Right cardiac atrium (tissue), 5 donors: Measurements from ENCODE around the gene WWC2. TPM values are rescaled to one million over a fixed set of nuclear protein-coding genes. Genes with fewer than 3 reads are reported as not detected.

ENCODE experiments used
- ATAC-seq, 2 donors: fragments of 200-7000 bp; cut with Tn5 transposase; one replicate each; pipeline versions ENCODE4 v1.8.0 to v1.9.1; 2020; ENCODE audit warnings: moderate library complexity in 2 of 2, mild to moderate bottlenecking in 1 of 2
- DNase-seq, 3 donors: peaks; one replicate each; pipeline ENCODE4 v3.0.0-alpha.2; 2020
- H3K27ac ChIP-seq: one replicate; pipeline ENCODE4 v1.5.1; 2013; ENCODE audit warnings: mild to moderate bottlenecking, low read length, control low read depth, moderate library complexity
- H3K27me3 ChIP-seq: one replicate; pipeline ENCODE4 v1.6.1; 2013; ENCODE audit not compliant: control insufficient read depth, insufficient read depth
- H3K4me1 ChIP-seq: one replicate; pipeline ENCODE4 v1.6.1; 2013; ENCODE audit warnings: low read length; ENCODE audit not compliant: control insufficient read depth, insufficient read depth
- H3K4me3 ChIP-seq: one replicate; pipeline ENCODE4 v1.5.1; 2013; ENCODE audit warnings: low read length, control low read depth
- H3K9me3 ChIP-seq: one replicate; pipeline ENCODE4 v1.6.1; 2013; ENCODE audit warnings: low read length; ENCODE audit not compliant: control insufficient read depth
- WGBS: extraction: QIAGEN DNeasy Blood & Tissue Kit; methylation state at CpG from one replicate; pipeline ENCODE4 v1.1.7; 2013; 5-methylcytosine and 5-hydroxymethylcytosine counted together
- intact Hi-C, 4 donors: fragments of 100-400 bp; cut with DNase I; formaldehyde crosslinking; loops; one replicate each; pipeline versions ENCODE4 v1.11.0 to v1.14.0; 2022 to 2023
- polyA plus RNA-seq: library from polyadenylated mRNA; stranded (reverse); fragments of 200-250 nt; gene quantifications from one replicate; pipeline ENCODE4 v1.2.3, GENCODE V29; 2013
- total RNA-seq, 4 donors: library from RNA; stranded (reverse); fragmentation: NEBNext Ultra II Directional; extraction: Animal tissue kit (Norgen Biotek cat#: 25700); gene quantifications; one replicate each; pipeline ENCODE4 v1.2.1, GENCODE V29; 2021
- donor health status: healthy with polysubstance abuse.
- donor health status: DM: no; HTN: yes; CAD: no.
- donor health status: DM: no; HTN: no; CAD: no.
- donor health status: DM: no; HTN: yes; CAD: no; lungs with severe emphysema.
- donor health status: DM: yes; HTN: yes; CAD: no.

The WWC2 gene
- total and polyA plus RNA-seq, 5 donors, result 7.3 to 39.2 (median 33.7) TPM

GRCh38 chr4:183344523-183345255, 245.6 kb downstream of the WWC2 start:
- intact Hi-C loops, result no loop called here
- Histone ChIP-seq H3K4me1 (no peaks in the 10 kb centered on the region), H3K27ac (no peak overlapping the region), H3K4me3 (no peak overlapping the region), H3K27me3 (no peaks in the 10 kb centered on the region), H3K9me3 (no peaks in the 10 kb centered on the region)
- DNase-seq (no peak), ATAC-seq (no peak)
- 88% methylated on average over 15 of the region's 15 CpGs for WGBS

DNA sequence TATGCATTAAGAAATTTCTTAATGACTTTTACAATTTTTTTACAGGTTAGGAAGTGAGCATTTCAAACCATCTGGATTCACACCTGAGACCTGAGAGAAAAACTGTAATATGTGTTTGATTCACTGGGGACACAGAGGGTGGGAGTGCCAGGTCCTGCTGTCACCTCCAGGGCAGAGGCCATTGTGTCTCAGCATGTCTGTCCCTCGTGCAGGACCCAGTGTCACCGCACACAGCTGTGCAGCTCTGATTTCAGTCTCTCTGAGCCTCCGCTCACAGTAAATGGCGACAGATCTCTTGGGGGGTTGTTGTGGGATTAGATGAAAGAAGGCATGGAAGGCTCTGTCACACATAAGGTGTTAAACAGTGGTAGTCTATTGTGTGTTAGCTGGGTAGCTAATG, 246.2 kb downstream of the WWC2 start:
- Histone ChIP-seq H3K27me3 (no peaks in the 10 kb centered on the region), H3K9me3 (no peaks in the 10 kb centered on the region), H3K4me3 (no peak overlapping the region), H3K4me1 (no peaks in the 10 kb centered on the region), H3K27ac (no peak overlapping the region)
- DNase-seq, result no peak
- intact Hi-C loops, result no loop called here
- WGBS, result 87% methylated on average over 4 of the region's 4 CpGs
- no peak for ATAC-seq

DNA sequence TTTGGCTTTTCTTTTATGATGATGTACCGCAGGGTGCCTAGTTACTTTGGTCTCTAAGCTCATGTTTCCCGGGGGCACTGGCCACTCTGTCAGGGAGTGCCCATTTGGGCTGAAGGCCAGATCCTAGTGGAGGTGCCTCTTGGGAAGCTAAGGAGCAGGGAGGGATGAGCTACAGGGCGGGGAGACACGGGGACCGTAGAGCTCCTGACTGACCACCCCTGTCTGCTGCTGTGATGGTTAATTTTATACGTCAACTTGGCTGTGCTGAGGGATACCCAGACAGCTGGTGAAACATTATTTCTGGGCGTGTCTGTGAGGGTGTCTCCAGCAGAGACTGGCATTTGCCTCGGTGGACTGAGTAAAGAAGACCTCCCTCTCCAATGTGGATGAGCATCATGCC, 248.1 kb downstream of the WWC2 start:
- Histone ChIP-seq H3K4me1 (no peaks in the 10 kb centered on the region), H3K4me3 (no peak overlapping the region), H3K27ac (no peak overlapping the region), H3K27me3 (no peaks in the 10 kb centered on the region), H3K9me3 (no peaks in the 10 kb centered on the region)
- ATAC-seq (no peak), DNase-seq (no peak)
- intact Hi-C loops, result no loop called here
- WGBS, result 87% methylated on average over 8 of the region's 8 CpGs

- Histone ChIP-seq H3K27ac (no peak overlapping the region), H3K4me3 (no peak overlapping the region), H3K9me3 (no peaks in the 10 kb centered on the region), H3K4me1 (no peaks in the 10 kb centered on the region), H3K27me3 (no peaks in the 10 kb centered on the region)
- WGBS, result 86% methylated on average over 4 of the region's 4 CpGs
- DNase-seq (no peak), ATAC-seq (no peak)
- intact Hi-C loops, result no loop called here
Observed at GRCh38 chr4:183347566-183347965, 248.5 kb downstream of the WWC2 start.

- DNase-seq (no peak), ATAC-seq (no peak)
- Histone ChIP-seq H3K4me1 (no peaks in the 10 kb centered on the region), H3K4me3 (no peak overlapping the region), H3K27ac (no peak overlapping the region), H3K27me3 (no peaks in the 10 kb centered on the region), H3K9me3 (no peaks in the 10 kb centered on the region)
- 84% methylated on average over 12 of the region's 12 CpGs for WGBS
- intact Hi-C loops, result no loop called here
Observed at GRCh38 chr4:183348136-183348535, 249.1 kb downstream of the WWC2 start.

DNA sequence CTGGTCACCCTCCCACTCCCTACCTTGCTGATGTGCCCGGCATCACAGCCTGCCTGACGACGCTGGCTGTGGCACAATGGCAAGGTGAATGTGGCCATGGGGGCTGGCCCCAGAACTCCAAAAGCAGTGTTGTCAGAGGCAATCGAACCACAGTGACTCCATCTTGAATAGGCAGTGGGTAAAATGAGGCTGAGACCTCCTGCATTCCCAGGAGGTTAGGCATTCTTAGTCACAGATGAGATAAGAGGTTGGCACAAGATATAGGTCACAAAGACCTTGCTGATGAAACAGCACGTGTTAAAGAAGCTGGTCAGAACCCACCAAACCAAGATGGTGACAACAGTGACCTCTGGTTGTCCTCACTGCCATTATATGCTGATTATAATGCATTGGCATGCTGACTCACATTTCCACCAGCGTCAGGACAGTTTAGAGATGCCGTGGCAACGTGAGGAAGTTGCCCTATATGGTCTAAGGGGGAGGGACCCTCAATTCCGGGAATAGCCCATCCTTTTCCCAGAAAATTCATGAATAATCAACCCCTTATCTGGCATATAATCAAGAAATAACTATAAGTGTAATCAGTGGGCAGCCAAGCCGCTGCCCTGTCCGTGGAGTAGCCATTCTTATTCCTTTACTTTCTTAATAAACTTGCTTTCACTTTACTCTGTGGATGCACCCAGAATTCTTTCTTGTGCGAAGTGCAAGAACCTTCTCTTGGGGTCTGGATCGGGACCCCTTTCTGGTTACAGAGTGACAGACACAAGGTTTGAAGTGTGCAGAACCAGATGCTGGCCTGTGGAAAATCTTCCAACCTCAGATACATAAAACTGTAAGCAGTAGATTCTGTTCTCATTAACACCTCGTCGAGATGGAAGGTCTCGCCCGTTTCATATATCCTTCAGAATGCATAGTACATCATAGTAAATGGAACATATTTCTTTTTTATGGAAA, 249.9 kb downstream of the WWC2 start:
- intact Hi-C loops, result no loop called here
- no peak for DNase-seq
- no peaks in the 10 kb centered on the region for H3K27me3 ChIP-seq
- H3K9me3 ChIP-seq, result no peaks in the 10 kb centered on the region
- 75% methylated on average over 17 of the region's 17 CpGs for WGBS
- H3K27ac ChIP-seq, result no peak overlapping the region
- H3K4me3 ChIP-seq, result no peak overlapping the region
- H3K4me1 ChIP-seq, result no peaks in the 10 kb centered on the region
- ATAC-seq, result peak; percentile 53

GRCh38 chr4:183349673-183350072, 250.6 kb downstream of the WWC2 start:
- WGBS, result 96% methylated on average over 9 of the region's 9 CpGs
- intact Hi-C loops, result no loop called here

GRCh38 chr4:183350317-183351071, 251.4 kb downstream of the WWC2 start:
- 81% methylated on average over 17 of the region's 17 CpGs for WGBS
- intact Hi-C loops, result no loop called here
- ATAC-seq (no peak), DNase-seq (no peak)
- Histone ChIP-seq H3K27ac (no peak overlapping the region), H3K4me1 (no peaks in the 10 kb centered on the region), H3K4me3 (no peak overlapping the region), H3K9me3 (no peaks in the 10 kb centered on the region), H3K27me3 (no peaks in the 10 kb centered on the region)

More at GRCh38 chr4:183349673-183350072, 250.6 kb downstream of the WWC2 start:
- DNase-seq (no peak), ATAC-seq (no peak)
- H3K27ac ChIP-seq, result no peak overlapping the region
- H3K9me3 ChIP-seq, result no peaks in the 10 kb centered on the region
- H3K27me3 ChIP-seq, result no peaks in the 10 kb centered on the region
- no peaks in the 10 kb centered on the region for H3K4me1 ChIP-seq
- H3K4me3 ChIP-seq, result no peak overlapping the region

DNA sequence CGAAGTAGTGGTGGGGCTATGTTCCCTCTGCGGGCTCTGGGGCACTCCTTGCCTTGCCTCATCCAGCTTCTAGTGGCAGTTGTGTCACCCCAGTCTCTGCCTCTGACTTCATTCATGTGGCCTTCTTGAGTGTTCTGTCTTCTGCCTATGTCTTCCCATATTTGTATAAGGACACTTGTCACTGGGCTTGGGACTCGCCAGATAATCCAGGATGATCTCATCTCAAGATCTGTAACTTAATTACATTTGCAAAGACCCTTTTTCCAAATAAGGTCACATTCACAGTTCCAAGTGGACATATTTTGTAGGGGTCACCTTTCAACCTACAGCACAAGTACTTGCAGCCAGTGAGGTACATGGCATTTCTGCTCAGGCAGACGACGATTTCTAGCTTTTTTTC, 253.5 kb downstream of the WWC2 start:
- H3K9me3 ChIP-seq, result no peaks in the 10 kb centered on the region
- H3K4me1 ChIP-seq, result no peaks in the 10 kb centered on the region
- ATAC-seq (no peak), DNase-seq (no peak)
- H3K27me3 ChIP-seq, result no peaks in the 10 kb centered on the region
- 87% methylated on average over 5 of the region's 5 CpGs for WGBS
- no peak overlapping the region for H3K27ac ChIP-seq
- H3K4me3 ChIP-seq, result no peak overlapping the region
- intact Hi-C loops, result no loop called here

- no peaks in the 10 kb centered on the region for H3K9me3 ChIP-seq
- ATAC-seq, result no peak
- H3K27me3 ChIP-seq, result no peaks in the 10 kb centered on the region
- intact Hi-C loops, result no loop called here
- DNase-seq, result no peak
- no peak overlapping the region for H3K27ac ChIP-seq
- no peaks in the 10 kb centered on the region for H3K4me1 ChIP-seq
- WGBS, result 77% methylated on average over 8 of the region's 8 CpGs
- H3K4me3 ChIP-seq, result no peak overlapping the region
Observed at GRCh38 chr4:183353557-183353956, 254.5 kb downstream of the WWC2 start.

DNA sequence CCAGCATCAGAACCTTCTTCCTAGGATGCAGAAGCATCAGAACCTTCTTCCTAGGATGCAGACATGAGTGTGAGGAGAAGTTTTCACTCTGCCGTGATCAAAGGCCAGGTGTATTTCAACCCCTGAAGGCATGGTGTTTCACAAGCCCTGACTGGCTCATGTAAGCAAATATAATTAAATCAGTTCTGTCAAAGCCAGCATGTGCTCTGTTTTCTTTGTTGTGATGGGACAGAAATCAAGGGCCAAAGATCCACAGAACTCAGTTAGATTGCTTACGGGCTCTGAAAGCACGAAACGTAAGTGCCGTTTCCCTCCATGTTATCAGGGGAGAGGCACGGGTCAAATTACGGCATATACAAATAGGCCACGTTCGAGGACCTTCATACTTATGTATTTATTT, 255.2 kb downstream of the WWC2 start:
- ATAC-seq, result no peak
- DNase-seq, result no peak
- Histone ChIP-seq H3K4me3 (no peak overlapping the region), H3K27me3 (no peaks in the 10 kb centered on the region), H3K4me1 (no peaks in the 10 kb centered on the region), H3K9me3 (no peaks in the 10 kb centered on the region), H3K27ac (no peak overlapping the region)
- intact Hi-C loops, result no loop called here
- WGBS, result 75% methylated on average over 9 of the region's 9 CpGs
